Hematopoietic multipotent progenitor cell (in vitro differentiated cells): ENCODE results near the gene CDH15. TPM values are rescaled to one million over a fixed set of nuclear protein-coding genes. Genes with fewer than 3 reads are reported as not detected.

Source experiments
- DNase-seq, 3 donors: peaks; one replicate each; pipeline ENCODE4 v3.0.0-alpha.2; 2011 to 2015; ENCODE audit warnings: low read depth in 2 of 3, low spot score in 2 of 3
- total RNA-seq: library from RNA; depleted of rRNA; stranded (reverse); fragments of >200 nt; gene quantifications from one replicate; pipeline ENCODE4 v1.2.3, GENCODE V29; 2012

Gene CDH15
- total RNA-seq, 1 donor: not detected

- no peak for DNase-seq
These were observed 31.6 kb upstream of the CDH15 start for GRCh38 chr16:89139907-89140361.

DNA sequence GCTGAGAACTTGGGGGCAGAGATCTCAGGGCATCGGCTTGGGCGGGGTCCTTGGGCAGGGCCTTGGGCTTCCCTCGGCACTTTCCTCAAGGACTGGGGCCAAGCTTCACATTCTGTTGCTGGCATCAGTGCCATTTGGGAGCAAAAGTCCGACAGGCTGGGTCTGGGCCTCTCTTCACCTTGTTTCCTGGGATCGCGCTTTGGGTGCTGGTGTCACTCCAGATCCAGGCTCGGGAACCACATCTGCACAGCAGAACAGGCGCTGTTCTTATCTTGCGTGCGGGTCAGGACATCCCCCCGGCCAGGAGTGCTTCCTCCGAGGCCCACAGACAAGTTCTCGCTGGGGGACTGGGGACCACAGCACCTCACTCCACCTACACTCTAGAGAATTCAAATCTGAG is 31.1 kb upstream of the CDH15 start:
- no peak for DNase-seq

DNA sequence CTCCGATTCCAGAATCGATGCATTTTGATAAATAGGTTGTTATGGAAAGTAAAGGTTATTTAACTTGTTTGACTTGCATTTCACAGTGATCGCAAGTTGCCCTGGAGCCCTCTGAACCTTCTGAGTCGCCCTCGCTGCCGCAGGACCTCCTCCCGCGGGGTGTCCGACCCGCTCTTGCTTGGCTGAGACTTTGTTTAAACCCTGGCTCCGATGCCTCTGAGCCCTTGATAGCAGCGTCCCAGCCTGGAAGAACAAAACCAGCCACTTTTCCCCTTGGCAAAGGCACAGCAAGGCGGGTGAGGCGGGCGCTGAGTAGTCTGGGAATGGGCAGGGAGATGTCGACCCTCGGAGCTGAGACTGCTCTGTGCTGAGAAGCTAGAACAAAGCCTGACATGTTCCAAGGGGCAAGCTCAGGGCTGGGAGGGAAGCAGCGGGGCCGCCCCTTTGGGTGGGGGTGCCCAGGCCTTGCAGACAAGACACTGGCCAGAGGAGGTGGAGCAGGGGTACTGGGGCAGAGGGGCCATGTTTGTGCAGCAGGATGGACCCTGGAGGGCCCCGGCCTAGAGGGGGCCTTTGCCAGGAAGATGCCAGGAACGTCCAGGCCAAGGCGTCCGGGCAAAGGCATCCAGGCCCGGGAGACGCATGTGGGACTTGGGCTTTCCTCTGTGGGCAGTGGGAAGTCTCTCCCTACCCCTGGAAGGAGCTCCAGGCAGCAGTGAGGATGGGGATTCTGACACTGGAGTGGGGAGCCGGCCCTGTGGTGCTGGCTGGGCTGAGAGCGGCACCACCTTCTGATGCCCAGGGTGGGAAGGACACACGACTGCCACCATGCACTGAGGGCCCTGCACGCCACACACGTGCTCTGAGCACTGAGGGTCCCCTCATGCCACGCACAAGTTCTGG is 30.3 kb upstream of the CDH15 start:
- DNase-seq: no peak

DNA sequence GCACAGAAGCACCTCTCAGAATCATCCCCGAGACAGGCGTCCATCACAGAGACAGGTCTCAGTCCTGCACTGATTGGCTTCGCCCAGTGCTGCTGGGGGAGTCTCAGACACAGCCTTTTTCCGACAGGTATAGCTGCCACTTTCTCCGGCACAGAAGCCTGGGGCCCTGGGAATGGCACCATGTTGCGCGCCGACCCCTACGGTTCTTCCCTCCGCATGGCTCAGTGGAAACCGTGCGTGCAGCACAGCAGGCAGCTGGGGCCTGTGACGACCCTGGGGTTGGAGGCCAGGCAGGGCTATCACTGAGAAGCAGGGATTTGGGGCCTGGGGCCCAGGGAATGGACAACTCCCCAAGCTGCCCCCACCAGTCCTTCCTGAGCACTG is 29.7 kb upstream of the CDH15 start:
- DNase-seq: no peak

DNA sequence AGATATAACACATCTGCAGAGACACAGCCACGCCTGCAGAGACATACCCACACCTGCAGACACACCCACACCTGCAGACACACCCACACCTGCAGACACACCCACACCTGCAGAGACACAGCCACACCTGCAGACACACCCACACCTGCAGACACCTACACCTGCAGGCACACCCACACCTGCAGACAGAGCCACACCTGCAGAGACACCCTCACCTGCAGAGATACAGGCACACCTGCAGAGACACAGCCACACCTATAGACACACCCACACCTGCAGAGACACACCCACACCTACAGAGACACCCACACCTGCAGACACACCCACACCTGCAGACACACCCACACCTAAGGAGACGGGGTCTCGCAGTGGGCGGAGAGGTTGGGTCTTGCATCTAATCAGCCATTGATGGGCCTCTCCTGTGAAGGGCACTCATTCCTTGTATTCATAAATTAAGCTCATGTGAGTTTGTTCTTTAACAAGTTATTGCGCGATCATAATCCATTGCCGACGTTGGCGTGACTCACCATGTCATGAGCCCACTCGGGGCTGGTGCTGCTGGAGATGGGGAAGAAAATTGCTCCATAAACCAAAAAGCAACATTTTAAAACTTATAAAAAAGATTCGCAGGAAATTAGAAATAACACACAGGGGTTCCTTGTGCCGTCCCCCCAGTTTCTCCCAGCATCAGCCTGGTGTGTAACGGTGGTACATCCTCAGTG is 28.9 kb upstream of the CDH15 start:
- no peak for DNase-seq

DNA sequence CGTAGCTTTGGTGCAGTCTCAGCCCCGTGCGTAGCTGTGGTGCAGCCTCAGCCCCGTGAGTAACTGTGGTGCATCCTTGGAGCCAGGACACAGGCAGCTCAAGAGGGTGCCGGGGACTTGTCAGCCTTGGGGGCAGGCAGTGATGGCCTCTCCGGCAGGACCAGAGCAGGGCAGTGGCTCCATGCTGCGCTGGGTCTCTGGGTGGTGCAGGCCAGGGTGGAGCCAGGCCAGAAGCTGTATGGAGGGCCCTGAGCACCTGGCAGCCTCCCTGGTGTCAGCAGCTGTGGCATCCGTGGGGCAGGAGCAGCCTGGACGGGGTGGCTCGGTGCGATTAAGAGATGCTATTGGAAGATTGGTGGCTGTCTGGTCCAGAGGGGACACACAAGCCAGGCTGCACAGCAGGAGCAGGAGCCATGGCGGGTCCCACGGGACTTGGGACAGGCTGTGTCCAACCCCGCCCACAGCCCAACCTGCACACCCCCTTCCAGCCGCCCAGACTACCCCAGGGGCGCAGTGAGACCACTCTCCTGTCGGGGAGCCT is 28.3 kb upstream of the CDH15 start:
- DNase-seq: no peak

GRCh38 chr16:89143911-89144675 is 27.5 kb upstream of the CDH15 start:
- DNase-seq: no peak

DNA sequence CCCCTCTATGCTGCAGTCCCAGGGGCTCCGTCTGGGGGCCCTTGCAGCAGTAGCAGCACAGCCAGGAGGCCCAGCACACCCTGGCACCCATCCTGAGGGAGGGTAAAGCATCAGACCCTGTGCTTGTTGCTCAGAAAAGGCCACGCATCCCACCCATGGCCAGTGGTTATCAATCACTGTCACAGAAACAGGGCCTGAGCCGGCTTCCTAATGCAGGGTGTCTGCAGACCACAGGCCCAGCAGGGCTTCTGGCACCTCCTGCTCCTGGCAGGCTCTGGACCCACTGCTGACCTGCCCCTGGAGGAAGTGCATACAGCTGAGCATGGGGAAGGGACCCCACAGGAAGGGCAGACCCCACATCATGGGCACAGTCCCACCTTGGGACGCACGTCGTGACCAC is 26.9 kb upstream of the CDH15 start:
- no peak for DNase-seq

DNA sequence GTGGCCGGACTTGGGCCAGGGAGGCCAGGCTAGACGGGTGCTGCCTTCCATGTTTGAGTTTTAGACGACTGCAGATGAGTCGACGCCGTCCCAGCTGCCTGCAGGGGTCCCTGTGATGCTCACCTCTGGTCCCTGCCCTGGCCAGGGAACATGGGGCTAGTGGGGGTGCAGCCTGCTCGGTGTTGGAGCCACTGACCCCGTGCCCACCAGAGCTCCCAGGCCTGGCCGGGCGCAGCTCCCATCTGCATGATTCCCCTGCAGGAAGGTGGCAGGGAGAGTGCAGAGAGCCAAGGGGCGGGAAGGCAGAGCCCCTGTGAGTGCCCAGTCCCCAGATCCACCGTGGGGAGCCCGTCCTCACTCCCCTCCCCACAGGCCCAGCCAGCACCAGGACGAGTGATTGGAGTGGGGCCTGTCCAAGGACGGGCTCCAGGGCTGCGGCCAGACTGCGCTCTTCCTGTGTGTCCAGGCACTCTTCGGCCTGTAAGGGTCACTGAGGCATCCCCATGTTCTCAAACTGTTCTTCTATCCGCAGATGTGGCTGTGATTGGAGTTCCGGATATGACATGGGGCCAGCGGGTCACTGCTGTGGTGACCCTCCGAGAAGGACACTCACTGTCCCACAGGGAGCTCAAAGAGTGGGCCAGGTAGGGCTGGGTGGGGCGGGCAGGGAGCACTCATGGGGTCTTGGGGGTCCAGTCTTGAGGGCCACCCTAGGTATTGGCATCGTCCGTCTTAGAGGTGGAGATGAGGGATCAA is 26.0 kb upstream of the CDH15 start:
- DNase-seq: no peak

- DNase-seq: no peak
These were observed 25.1 kb upstream of the CDH15 start for GRCh38 chr16:89146211-89147005.

DNA sequence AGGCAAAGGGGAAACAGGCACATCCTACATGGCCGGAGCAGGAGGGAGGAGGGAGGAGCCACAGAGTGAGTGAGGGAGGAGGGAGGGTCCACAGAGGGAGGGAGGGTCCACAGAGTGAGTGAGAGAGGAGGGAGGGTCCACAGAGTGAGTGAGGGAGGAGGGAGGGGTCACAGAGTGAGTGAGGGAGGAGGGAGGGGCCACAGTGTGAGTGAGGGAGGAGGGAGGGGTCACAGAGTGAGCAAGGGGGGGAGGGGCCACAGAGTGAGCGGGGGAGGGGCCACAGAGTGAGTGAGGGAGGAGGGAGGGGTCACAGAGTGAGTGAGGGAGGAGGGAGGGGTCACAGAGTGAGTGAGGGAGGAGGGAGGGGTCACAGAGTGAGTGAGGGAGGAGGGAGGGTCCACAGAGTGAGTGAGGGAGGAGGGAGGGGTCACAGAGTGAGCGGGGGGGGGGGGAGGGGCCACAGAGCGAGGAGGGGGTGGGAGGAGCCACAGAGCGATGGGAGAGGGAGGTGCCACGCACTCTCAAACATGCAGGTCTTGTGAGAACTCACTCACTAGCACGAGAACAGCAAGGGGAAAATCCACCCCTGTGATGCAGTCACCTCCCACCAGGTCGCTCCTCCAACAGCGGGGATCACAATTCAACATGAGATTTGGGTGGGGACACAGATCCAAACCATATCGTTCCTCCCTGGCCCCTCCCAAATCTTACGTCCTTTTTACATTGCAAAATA is 24.3 kb upstream of the CDH15 start:
- DNase-seq: no peak

- DNase-seq: no peak
These were observed 22.2 kb upstream of the CDH15 start for GRCh38 chr16:89149386-89149785.

DNA sequence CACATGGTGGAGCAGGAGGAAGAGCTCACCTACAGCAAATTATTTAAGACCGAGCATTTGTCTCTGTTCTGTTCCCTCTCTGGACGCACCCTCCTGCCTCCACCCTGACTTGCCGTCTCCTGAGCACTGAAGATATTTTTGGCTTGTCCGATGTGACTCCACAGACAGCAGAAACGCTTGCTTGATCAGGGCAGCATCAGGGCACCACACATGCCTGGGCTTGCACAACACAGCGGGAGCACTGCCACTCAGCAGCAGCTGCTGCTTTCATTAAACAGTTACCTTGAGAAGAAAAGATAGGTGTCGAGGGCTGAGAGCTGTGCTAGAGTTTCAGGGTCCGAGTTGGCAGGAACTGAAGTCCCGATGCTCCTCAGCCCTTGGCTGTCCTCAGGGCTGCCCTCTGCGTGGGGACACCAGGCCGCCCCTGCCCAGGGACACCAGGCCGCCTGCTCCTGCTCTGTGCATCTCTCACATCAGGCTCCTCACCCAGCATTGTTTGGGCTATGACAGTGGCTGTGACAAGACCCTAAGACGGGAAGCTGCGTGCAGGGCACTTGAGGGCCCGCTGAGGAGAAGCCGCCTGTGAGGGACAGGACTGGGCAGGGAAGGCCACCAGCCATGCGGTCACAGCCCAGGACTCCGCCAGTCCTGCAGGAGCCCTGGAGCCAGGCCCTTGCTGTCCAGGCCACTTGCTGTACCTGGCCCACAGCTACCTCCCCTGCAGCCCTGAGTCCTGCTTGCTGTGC is 21.3 kb upstream of the CDH15 start:
- no peak for DNase-seq

DNA sequence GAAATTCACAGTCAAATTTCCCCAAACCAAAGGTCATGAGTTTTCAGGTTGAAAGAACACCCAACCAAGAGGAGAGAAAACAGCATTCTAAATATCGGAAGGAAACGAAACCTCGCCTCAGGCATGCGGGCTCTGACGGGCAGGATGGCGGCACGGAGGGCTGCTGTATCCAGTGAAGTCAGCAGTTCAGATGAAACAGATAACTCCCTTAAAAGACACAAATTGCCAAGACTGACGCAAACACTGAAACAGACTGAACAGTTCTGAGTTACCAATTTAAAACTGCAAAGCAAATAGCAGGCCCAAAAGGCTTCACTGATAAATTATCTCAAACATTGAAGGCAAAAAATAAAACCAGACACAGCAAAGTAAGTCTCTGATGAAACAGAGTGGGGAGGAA is 20.6 kb upstream of the CDH15 start:
- DNase-seq: no peak

GRCh38 chr16:89152831-89153700 is 18.5 kb upstream of the CDH15 start:
- DNase-seq: no peak

DNA sequence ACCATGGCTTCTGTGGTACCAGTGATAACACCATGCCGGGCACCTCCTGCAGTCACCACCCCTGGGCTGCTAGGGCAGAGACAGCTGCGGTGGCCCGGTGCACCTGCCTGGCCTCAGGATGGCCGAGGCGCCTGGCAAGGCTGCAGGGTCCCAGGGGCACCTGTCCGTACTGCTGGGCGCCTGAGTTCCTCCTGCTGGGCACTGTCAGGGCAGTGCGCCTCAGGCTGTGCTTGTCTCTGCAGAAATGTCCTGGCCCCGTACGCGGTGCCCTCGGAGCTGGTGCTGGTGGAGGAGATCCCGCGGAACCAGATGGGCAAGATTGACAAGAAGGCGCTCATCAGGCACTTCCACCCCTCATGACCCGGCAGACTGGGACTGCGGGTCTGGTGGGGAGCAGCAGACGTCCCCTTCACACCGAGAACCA is 17.7 kb upstream of the CDH15 start:
- DNase-seq: no peak
